Dermis blood vessel endothelial cell (primary cell): ENCODE measurements around the gene ASL. TPM values are rescaled to one million over a fixed set of nuclear protein-coding genes. Genes with fewer than 3 reads are reported as not detected.
"Not testable (repeated sequence)": the region's sequence is repeated elsewhere in the genome, so short reads cannot be mapped to it uniquely, and the experiment has no call there.

Source experiments
- DNase-seq: peaks from one replicate; pipeline ENCODE4 v3.0.0; 2010
- total RNA-seq: library from RNA; depleted of rRNA; stranded (reverse); fragments of >200 nt; gene quantifications from 2 replicates; pipeline ENCODE4 v1.2.3, GENCODE V29; 2014

The ASL gene
- total RNA-seq, 1 donor from 2014 or later, result 82.4 TPM

GRCh38 chr7:66076462-66077329 lies 1.1 kb downstream of the ASL start:
- no peak for DNase-seq

GRCh38 chr7:66078067-66078466 lies 2.4 kb downstream of the ASL start:
- DNase-seq, result no peak

- no peak for DNase-seq
Observed at GRCh38 chr7:66082083-66082482, 6.5 kb downstream of the ASL start.

- no peak for DNase-seq
Observed at GRCh38 chr7:66082886-66083415, 7.3 kb downstream of the ASL start.

- no peak for DNase-seq
Observed at GRCh38 chr7:66083677-66084076, 8.1 kb downstream of the ASL start.

- no peak for DNase-seq
Observed at GRCh38 chr7:66088861-66089838, 13.5 kb downstream of the ASL start.

GRCh38 chr7:66092654-66093053 lies 17.0 kb downstream of the ASL start:
- no peak for DNase-seq

GRCh38 chr7:66095010-66095409 lies 19.4 kb downstream of the ASL start:
- DNase-seq, result no peak

GRCh38 chr7:66099232-66099550 lies 23.6 kb downstream of the ASL start:
- no peak for DNase-seq

GRCh38 chr7:66099551-66100407 lies 24.2 kb downstream of the ASL start:
- DNase-seq, result peak; percentile 77

GRCh38 chr7:66100408-66101050 lies 24.9 kb downstream of the ASL start:
- DNase-seq, result no peak

GRCh38 chr7:66102168-66102567 lies 26.5 kb downstream of the ASL start:
- not testable (repeated sequence) for DNase-seq

- DNase-seq, result not testable (repeated sequence)
Observed at GRCh38 chr7:66103994-66104393, 28.4 kb downstream of the ASL start.

- DNase-seq, result no peak
Observed at GRCh38 chr7:66105263-66105748, 29.7 kb downstream of the ASL start.

- not testable (repeated sequence) for DNase-seq
Observed at GRCh38 chr7:66108410-66108809, 32.8 kb downstream of the ASL start.

- peak; percentile 29 for DNase-seq
Observed at GRCh38 chr7:66110856-66111255, 35.2 kb downstream of the ASL start.

- DNase-seq, result peak; percentile 74
Observed at GRCh38 chr7:66114743-66115649, 39.4 kb downstream of the ASL start, which contains the start of gene CRCP. Gene CRCP (plus strand): TSS chr7:66114847. CDS start chr7:66114963, 116 bp downstream.

- not testable (repeated sequence) for DNase-seq
Observed at GRCh38 chr7:66116680-66117420, 41.2 kb downstream of the ASL start.

- DNase-seq, result peak; percentile 44
Observed at GRCh38 chr7:66118603-66119002, 43.0 kb downstream of the ASL start.
